OCI-LY1 (cell line): ENCODE measurements around the gene SMARCAD1.

ENCODE experiments used
- EZH2 ChIP-seq: fragments of 200-600 bp; sonication (generic), shearing (Covaris generic); IDR thresholded peaks from 2 replicates; pipeline ENCODE4 v1.8.0; 2017; ENCODE audit warnings: borderline replicate concordance, mixed run types, mild to moderate bottlenecking, antibody characterized with exemption, low read length, moderate library complexity, mixed read lengths
- TF ChIP-seq, protein P1 (sequence below): fragments of 200-600 bp; sonication (generic), shearing (Covaris generic); IDR thresholded peaks from 2 replicates; pipeline ENCODE4 v1.5.1; 2017; ENCODE audit warnings: mild to moderate bottlenecking, antibody characterized with exemption, low read length, moderate library complexity, mixed read lengths

DNA sequence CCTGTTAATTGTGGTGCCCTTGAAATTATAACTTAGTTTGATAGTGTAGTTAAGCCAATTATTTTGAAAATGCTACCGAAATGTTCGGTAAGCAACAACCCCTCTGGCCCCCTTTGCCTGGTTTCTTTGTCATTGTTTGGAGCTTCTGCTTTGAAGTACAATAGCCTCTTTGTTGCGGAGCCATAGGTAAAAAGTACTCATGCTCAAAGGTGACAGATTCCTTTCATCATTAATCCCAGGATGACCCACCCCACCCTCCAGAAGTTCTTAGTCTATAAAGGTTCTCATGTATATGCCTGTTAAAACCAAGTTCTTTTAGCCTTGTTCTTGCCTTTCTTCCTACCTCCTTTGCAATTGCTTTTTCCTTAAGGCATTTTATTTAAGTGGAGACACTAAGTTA is 42.4 kb upstream of the SMARCAD1 start:
- TF ChIP-seq, protein P1, sequence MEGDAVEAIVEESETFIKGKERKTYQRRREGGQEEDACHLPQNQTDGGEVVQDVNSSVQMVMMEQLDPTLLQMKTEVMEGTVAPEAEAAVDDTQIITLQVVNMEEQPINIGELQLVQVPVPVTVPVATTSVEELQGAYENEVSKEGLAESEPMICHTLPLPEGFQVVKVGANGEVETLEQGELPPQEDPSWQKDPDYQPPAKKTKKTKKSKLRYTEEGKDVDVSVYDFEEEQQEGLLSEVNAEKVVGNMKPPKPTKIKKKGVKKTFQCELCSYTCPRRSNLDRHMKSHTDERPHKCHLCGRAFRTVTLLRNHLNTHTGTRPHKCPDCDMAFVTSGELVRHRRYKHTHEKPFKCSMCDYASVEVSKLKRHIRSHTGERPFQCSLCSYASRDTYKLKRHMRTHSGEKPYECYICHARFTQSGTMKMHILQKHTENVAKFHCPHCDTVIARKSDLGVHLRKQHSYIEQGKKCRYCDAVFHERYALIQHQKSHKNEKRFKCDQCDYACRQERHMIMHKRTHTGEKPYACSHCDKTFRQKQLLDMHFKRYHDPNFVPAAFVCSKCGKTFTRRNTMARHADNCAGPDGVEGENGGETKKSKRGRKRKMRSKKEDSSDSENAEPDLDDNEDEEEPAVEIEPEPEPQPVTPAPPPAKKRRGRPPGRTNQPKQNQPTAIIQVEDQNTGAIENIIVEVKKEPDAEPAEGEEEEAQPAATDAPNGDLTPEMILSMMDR = no peak
- no peak for TF ChIP-seq EZH2
